Astrocyte of the spinal cord (primary cell): ENCODE results near the gene MECP2.

Source experiments
- DNase-seq: peaks from one replicate; pipeline ENCODE4 v3.0.0; 2011; ENCODE audit warnings: low read depth, low spot score
- H3K4me3 ChIP-seq: 2 replicates; pipeline ENCODE4 v1.5.1; 2011; ENCODE audit warnings: low read depth, mild to moderate bottlenecking, low read length, moderate library complexity
- CTCF ChIP-seq: IDR thresholded peaks from 2 replicates; pipeline ENCODE4 v1.5.1; 2012; ENCODE audit warnings: low read depth, mild to moderate bottlenecking, low read length, inconsistent platforms
- in situ Hi-C: cut with HindIII; loops from 2 replicates; pipeline ENCODE4 v1.10.0; 2017; ENCODE audit warnings: low sequenced_read_pairs

The MECP2 gene

GRCh38 chrX:154027986-154028385, 69.5 kb downstream of the MECP2 start:
- no peak for TF ChIP-seq CTCF
- in situ Hi-C loops, result no loop called here
- no peak overlapping the region for H3K4me3 ChIP-seq
- no peak for DNase-seq

GRCh38 chrX:154027022-154027402, 70.5 kb downstream of the MECP2 start:
- no peak overlapping the region for H3K4me3 ChIP-seq
- in situ Hi-C loops, result no loop called here
- no peak for DNase-seq
- TF ChIP-seq CTCF, result no peak

GRCh38 chrX:154026136-154027021, 71.1 kb downstream of the MECP2 start:
- no peak for DNase-seq
- no peak overlapping the region for H3K4me3 ChIP-seq
- in situ Hi-C loops, result no loop called here
- no peak for TF ChIP-seq CTCF

GRCh38 chrX:154025230-154025629, 72.3 kb downstream of the MECP2 start:
- in situ Hi-C loops, result no loop called here
- no peak overlapping the region for H3K4me3 ChIP-seq
- TF ChIP-seq CTCF, result no peak
- DNase-seq, result no peak

- in situ Hi-C loops, result no loop called here
- no peak for TF ChIP-seq CTCF
- no peak for DNase-seq
- H3K4me3 ChIP-seq, result no peak overlapping the region
These were observed 73.2 kb downstream of the MECP2 start for GRCh38 chrX:154024271-154024670.

GRCh38 chrX:154023276-154024000, 74.1 kb downstream of the MECP2 start:
- in situ Hi-C loops, result no loop called here
- no peak overlapping the region for H3K4me3 ChIP-seq
- TF ChIP-seq CTCF, result no peak
- no peak for DNase-seq
